Brain pericyte (primary cell): ENCODE data around the gene NT5C1B.
"Not testable (repeated sequence)": the region's sequence is repeated elsewhere in the genome, so short reads cannot be mapped to it uniquely, and the experiment has no call there.

Source experiments
- DNase-seq: peaks from one replicate; pipeline ENCODE4 v3.0.0-alpha.2; 2012; ENCODE audit warnings: low read depth, low spot score

The NT5C1B gene

DNA sequence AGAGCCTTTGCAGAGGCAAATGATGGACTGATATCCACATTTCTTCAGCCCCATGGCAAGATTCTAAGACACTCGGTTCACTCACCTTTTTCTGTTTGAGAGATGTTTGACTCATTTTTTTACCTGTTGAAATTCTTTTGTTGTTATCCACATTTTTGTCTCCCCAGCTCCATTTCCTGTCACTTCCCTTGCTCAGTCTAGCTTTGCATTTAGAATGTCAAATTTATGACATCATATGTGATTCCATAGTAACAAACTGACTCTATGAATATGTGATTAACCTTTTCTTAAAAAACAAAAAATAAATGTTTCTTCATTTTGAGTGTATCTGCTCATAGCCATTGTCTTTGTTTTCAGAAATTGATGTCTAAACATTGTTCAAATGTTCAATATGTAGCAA is at the start of gene NT5C1B:
Gene NT5C1B (minus strand): TSS at position 216 of the 400 bp plus-strand sequence. CDS start 101 bp downstream, at position 115.
- DNase-seq, result no peak

DNA sequence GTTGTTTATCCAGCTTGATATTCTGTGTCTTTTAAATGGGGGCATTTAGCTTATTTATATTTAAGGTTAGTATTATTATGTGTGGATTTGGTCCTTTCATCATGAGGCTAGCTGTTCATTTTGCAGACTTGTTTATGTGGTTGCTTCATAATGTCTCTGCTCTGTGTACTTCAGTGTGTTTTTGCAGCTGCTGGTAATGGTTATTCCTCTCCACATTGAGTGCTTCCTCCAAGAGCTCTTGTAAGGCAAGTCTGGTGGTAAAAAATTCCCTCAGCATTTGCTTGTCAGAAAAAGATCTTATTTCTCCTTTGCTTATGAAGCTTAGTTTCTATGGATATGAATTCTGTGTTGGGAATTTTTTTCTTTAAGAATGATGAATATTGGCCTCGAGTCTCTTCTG is 47.8 kb upstream of the NT5C1B start:
- no peak for DNase-seq

DNA sequence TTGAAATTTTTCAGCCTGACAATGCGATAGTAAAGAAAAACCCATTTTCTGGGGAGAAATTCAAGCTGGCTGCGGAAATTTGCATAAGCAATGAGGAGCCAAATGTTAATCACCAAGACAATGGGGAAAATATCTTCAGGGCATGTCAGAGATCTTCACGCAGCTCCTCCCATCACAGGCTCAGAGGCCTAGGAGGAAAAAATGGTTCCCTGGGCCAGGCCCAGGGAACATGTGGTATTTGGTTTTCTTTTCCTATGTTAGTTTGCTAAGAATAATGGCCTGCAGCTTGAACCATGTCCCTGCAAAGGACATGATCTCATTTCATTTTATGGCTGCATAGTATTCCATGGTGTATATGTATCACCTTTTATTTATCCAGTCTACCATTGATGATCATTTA is 43.3 kb upstream of the NT5C1B start:
- DNase-seq, result not testable (repeated sequence)

DNA sequence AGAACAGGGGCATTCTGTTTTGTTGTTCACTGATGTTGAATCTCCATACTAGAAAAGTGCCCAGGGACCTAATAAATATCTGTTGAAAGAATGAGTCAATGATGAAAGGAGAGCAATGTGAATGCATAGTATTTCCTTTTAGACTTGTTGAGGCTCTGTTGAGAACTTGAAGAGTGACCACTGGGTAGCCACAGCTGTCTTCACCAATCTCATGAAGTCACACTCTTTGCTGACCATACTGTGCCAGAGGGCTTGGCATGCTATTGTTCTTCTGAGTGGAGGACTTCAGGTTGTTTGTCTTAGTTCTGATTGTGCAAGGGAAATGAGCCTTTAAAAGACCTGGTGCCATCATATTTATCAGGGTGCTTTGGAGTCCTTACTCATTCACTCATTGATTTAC is 41.6 kb upstream of the NT5C1B start:
- no peak for DNase-seq

DNA sequence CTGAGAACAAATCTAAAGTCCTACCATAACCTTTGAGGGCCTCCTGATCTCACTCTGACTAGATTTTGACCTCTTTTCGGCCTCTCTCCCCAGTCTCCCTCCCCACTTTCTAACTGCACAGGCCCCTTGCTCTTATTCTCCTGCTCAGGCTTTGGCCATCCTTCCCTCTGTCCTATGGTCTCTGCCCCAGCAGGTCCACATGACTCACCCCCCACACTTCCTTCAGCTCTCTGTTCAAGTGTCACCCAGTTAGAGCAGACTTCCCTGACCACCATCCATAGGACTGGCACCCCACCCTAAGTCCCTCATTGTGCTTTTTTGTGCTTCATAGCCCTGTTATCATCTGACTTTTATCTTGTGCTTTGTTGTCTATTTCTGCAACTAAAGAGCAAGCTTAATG is 41.2 kb upstream of the NT5C1B start:
- DNase-seq, result no peak

DNA sequence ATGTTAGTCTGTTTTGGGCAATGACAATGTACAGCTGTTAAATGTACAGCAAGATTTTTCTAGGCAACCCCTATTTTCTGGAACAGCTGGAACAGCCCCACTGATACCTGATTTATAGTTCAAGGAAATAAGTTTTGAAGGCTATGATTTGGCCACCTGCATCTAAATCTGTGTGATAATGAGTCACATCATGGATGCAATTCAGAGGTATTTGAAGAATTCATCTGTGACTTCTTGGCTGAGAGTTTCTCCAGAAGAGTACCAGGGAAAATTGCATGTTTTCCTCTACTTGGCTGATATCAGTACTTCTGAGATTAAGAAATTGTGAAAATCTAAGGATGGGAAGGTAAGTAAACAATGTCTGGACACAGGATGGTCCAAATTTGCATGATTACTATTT is 40.7 kb upstream of the NT5C1B start:
- DNase-seq, result no peak

DNA sequence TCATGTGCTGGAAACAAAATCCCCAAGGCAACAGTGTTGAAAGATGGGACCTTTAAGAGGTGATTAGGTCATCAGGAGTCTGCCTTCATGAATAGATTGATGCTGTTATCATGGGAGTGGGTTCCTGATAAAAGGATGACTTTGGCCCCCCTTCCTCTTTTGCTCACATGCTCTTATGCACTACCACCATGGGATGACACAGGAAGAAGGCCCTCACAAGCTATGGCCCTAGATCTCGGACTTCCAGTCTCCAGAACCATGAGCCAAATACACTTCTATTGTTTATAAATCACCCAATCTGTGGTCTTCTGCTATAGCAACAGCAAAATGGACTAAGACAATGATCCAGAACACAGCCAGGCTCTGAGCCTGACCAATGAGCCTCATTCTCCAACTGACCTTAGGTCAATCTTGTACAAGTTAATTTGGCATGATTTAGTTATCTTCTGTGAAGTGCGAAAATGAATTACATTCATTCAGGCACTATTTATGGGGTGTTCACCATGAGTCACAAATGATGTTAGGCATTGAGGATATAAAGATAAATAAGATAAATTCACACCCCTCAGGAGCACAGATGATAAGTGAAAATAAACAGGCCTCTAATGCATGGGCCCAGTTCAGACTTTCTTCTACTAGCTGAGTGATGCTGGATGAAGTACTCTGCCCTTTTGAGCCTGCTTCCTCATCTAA is 37.7 kb upstream of the NT5C1B start:
- no peak for DNase-seq

DNA sequence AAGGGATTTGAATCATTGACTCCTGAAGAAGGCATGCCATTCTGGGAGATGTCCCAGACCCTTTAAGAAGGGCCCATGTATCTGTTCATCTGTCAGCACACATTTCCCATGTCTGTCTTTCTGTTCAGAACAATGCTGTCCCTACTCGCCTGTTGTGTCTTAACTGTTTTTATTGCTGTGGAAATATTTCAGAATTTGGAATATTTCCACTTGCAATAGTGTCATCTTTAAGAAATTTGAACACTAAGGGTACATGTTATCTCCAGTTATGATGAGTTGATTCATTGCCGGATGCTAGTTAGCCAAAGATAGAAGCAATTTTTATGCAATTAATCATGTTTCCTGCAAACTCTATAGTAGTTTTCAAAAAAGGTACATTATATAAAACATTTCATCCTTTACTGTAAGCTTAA is 36.9 kb upstream of the NT5C1B start:
- no peak for DNase-seq

DNA sequence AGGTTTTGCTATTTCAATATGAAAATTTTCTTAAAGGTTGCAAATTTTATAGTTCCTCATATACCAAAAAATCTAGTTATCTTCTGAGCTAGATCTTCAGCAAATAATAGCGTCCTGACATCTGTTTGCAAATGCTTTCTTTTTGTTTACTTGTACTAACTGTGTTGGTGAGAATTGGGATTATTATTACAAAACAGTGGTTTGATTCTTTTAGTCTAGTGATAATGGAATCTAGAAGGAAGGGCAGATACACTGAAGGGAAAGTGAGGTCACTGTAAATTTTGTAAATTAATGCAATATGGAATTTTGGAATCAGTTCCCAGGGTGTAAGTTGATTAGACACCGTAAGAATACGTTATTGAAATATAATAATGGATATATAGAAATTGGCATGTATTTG is 36.2 kb upstream of the NT5C1B start:
- no peak for DNase-seq

DNA sequence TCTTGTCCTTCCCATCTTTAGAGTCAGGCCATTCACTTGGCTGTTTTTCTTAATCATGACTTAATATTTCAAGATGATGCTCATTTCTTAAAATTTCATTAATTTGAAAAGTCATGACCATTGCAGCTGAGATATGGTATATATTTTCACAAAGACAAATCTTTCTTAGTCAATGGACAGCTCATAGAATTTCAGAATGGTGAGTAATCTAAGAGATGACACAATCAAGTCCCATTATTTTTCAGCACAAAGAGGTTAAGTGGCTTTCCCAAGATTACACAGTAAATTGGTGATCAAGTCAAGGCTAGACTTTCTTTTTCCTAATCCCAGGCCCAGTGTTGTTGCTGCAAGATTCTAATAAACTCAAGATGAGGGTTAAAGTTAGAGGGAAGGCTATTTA is 34.4 kb upstream of the NT5C1B start:
- no peak for DNase-seq

DNA sequence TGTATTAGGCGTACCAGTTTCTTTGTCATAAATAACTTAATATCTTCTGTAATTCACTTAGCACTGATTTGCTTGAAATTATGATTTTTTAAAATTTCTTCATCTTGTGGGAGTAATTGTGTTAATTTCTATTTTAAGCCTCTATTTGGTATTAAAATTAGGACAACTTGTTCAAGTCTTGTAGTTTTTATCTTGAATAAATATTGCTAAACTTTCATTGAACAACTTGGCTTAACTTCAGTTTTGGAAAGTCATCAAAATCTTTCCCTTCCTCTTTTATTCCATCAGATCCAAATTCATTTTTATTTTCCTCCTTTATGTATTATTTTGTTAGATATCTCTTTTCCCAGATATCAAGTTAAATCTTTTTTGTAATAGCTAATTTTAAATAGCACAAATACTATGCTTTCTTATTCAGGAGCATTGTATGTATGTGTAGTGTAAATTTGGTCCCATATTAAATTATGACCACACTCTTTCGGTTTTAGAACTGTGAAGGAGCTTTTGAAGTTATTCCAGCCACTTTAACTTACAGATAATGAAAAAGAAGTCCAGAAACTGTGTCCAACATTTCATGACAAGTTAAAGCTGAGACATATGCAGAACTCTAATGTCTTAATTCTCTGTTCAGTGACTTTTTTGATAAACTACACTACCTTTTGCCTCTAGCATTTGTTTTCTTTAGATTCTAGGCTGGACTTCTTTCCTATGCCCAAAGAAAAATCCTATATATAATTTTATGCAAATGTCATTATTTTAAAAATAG is 31.7 kb upstream of the NT5C1B start:
- DNase-seq, result no peak

DNA sequence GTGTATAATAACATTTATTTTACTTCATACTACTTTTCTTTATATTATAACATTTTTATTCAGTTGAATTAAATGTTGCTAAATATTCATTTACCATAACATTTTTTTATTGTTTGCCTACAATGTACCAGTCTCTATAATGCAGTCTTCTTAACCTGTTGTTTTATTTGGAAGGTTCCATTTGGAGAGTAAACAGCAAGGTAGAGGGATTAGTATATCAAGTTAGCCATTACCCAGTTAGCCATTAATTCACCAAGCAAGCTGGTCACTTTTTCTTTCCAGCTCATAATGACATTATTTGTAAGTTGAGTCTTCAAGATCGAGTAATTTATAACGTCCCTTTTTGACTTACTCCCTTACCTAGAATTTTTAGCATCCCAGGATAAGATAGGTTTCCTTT is 29.7 kb upstream of the NT5C1B start:
- DNase-seq, result no peak

DNA sequence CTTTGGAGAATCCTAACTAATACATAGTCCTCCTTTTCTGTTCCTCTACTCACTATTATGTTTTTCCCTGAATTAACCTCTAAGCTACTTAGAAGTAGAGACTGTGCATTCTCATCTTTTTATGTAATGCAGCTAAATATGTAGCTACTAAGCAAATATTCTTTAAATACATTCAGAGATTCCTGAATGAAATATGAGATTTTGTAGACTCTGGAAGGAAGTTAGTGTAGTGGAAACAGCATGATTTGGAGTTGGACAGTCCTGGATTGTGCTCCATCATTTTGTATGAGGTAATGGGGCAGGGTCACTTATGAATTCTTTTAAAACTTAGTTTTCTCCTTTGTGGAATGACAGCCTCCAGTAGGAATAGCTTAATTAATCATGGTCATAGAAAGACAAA is 24.7 kb upstream of the NT5C1B start:
- no peak for DNase-seq

DNA sequence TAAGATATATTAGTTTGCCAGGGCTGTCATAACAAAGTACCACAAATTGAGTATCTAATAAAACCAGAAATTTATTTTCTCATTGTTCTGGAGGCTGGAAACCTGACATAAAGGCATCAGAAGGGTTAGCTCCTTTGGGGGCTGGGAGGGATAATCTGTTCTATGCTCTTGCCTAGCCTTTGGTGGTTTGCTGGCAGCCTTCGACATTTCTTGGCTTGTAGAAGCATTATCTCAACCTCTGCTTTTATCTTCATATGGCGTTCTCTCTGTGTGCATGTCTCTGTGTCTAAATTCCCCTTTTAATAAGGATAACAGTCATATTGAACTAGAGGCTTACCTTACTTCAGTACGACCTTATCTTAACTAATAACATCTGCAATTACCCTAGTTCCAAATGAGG is 22.8 kb upstream of the NT5C1B start:
- DNase-seq, result no peak

DNA sequence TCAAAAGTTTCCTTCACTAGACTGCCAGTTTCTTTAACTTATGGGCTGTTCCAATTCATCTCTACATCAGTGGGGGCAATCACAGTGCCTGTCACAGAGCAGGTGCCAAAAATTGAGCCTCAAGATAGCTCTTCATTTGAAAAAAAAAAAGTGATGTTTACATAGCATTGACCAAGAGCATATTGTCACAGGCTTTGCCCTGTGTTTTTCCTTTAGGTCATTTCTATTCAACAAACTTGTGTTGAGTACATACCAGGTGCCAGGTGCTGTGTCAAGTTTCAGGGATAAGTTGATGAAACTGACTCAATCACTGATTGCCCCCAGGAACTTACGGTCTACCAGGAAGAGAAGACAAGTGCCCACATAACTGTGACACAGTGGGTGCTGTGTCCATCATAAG is 22.2 kb upstream of the NT5C1B start:
- no peak for DNase-seq

DNA sequence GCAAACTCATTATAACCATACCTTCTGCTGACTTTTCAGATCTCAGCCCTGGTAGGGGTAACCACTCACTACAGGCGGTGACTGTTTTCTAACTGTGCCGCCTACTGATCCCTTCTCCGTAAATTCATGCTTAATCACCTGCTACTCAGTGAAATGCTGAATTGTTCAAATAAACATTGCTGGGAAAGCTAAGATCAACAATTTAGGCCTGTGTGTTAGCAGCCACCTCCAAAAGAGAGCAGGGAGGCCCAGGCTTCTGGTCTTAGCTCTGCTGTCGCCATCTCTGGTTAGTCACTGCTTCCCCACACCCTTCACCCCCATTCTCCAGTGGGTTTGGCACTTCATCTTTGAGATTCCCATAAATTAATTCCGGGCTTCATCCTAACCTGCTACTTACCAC is 21.8 kb upstream of the NT5C1B start:
- peak; percentile 17 for DNase-seq

DNA sequence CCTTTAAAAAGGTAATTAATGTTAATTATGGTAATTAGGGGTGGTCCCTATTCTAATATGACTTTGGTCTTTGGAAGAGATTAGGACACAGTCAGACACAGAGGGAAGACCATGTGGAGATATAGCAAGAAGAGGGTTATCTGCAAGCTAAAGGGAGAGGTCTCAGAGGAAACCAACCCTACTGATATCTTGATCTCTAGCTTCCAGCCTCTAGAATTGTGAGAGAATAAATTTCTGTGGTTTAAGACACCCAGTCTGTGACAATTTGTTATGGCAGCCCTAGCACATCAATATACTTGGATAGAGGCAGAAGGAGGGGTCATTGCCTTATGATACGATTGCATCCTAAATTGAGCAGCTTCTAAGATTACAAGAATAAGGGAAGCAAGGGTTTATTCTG is 21.3 kb upstream of the NT5C1B start:
- DNase-seq, result no peak

DNA sequence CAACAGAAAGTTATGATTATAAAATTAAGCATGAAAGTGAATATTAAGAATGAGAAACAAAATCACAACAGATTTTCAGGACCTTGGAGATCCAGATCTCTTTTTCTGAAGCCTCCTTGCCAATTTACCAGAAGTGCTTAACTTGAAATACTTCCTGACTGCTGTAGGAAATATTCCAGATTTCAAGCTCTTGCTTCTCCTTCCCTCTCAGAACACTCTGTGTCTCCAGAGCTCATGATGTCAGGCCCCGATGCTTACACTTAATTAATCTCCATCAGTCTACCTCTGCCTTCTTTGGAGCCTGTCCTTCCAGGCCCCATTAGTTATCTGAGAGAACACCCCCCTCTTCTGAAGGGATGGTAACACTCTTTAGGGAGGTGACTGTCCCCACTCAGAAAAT is 20.7 kb upstream of the NT5C1B start:
- DNase-seq, result no peak

DNA sequence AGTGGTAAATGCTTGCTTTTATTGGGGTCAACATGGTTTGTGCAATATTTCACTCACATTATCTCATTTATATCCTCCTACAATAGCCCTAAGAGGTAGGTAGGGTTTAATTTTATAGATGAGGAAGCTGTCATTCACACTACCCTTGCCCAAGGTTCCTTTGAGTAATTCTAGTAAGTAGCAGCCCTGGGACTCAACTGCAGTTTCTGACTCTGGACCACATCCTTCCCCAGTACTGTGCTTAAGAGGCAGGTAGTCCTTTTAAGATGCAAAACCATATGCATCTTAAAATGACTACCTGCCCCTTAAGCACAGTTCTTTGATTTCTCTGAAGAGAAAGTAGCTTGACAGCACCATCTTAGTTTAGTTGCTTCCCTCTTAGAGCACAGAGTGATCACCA is 15.7 kb upstream of the NT5C1B start:
- DNase-seq, result no peak

DNA sequence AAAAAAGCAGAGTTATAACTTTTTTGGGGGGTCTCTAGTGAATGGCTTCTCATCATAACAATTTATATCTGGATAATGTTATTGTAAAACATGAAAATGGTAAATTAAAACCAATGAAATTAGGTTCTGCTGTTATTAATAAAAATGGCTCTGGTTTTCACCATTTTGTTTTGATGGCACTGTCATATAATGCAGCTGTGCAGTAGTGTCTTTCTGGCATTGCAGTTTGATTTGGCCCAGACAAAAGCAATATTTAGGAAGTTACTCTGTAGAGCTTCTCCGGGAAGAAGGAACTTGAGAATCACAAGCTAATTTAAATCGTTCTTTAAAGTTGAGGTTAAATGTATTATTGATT is 15.1 kb upstream of the NT5C1B start:
- no peak for DNase-seq

DNA sequence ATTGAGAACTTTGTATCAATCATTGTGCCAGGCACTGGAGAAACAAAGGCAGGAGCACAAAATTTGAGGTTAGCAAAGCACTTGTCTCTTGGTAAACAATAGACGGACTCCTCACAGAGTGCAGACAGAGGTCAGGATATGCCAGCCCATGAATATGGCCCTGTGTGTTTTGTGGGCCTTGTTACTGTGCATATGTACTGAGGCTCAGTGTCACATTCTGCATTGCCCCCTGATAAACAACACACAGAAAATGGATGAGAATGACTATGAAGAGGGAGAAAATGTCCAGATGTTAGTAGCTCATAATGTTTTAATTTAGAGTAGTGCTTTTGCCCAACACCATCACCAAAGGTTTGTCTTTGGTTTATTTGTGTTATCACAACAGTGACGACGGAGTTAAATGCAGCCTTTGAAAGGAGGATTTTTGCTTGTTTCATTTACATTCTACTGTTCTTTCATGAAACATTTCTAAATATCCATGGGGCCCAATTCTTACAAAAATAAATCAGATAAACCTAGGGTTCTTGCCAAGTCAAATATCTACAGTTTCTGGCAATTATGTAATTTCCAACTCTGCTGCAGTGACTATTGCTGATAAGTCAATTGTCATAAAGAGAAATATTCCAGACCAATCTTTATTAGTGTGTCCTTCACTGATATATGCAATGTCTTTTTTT is 14.6 kb upstream of the NT5C1B start:
- DNase-seq, result no peak

DNA sequence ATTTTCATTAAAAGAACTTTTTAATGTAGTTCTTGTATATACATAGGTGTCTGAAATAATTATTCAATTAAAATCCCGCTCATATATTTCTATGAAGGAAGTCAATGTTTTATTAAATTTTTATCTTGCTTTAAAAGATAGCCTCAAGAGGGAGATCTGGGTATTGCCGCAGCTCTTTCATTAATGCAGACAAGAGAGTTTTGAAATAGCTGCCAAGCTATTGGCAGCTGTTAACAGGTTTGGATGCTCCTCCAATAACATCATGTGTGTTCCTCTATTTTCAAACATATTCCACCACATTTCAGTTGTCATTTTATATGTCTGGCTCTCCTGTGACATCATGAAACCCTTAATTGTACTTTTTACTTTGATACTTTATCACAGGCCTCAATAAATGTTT is 12.9 kb upstream of the NT5C1B start:
- no peak for DNase-seq

DNA sequence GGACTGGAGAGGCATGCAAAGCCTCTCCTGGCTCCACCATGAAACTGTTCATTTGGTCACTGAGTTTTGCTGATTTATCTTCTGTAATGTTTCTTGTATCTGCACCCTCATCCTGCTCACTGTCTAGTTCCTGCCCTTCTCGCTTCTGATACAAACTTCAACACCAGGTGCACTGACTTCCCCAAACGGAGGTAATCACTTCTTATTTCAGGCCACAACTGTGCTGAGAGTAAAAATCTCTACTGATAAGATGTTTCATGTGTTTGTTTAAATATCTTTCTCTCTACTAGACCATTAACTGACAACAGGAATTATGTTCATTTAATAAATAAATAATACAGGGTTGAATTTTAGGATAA is 10.9 kb upstream of the NT5C1B start:
- DNase-seq, result no peak
